Measurements from ENCODE around the gene KIF2A. TPM values are rescaled to one million over a fixed set of nuclear protein-coding genes. Genes with fewer than 3 reads are reported as not detected.

Gene KIF2A
- total RNA-seq, 3 donors from 2014 or later = 34.2 to 43.3 (median 41.8) TPM

GRCh38 chr5:62326702-62327101 lies 20.7 kb downstream of the KIF2A start:
- Histone ChIP-seq H3K36me3 (ENCODE audit: low read depth) (no peaks in the 10 kb centered on the region), H3K9me3 (no peaks in the 10 kb centered on the region), H3K4me1 (ENCODE audit: low read depth) (no peaks in the 10 kb centered on the region), H3K4me3 (no peak overlapping the region)
- intact Hi-C loops (cut with DNase I, micrococcal nuclease) = no loop called here
- ATAC-seq = no peak
- DNase-seq = no peak
- no peak for TF ChIP-seq CTCF (IDR thresholded peaks at IDR 0.05)

GRCh38 chr5:62327138-62328053 lies 21.4 kb downstream of the KIF2A start:
- H3K36me3 ChIP-seq (ENCODE audit: low read depth) = no peaks in the 10 kb centered on the region

GRCh38 chr5:62328772-62329491 lies 22.9 kb downstream of the KIF2A start:
- intact Hi-C loops (cut with DNase I, micrococcal nuclease) = no loop called here
- Histone ChIP-seq H3K9me3 (no peaks in the 10 kb centered on the region), H3K4me1 (ENCODE audit: low read depth) (no peaks in the 10 kb centered on the region), H3K4me3 (no peak overlapping the region), H3K36me3 (ENCODE audit: low read depth) (no peaks in the 10 kb centered on the region)
- no peak for TF ChIP-seq CTCF (IDR thresholded peaks at IDR 0.05)
- ATAC-seq (no peak), DNase-seq (no peak)

More at GRCh38 chr5:62327138-62328053, 21.4 kb downstream of the KIF2A start:
- TF ChIP-seq CTCF (IDR thresholded peaks at IDR 0.05) = no peak
- intact Hi-C loops (cut with DNase I, micrococcal nuclease) = no loop called here
- Histone ChIP-seq H3K4me3 (no peak overlapping the region), H3K4me1 (ENCODE audit: low read depth) (no peaks in the 10 kb centered on the region), H3K9me3 (no peaks in the 10 kb centered on the region)
- DNase-seq (no peak), ATAC-seq (no peak)

- intact Hi-C loops (cut with DNase I, micrococcal nuclease) = no loop called here
- Histone ChIP-seq H3K9me3 (no peaks in the 10 kb centered on the region), H3K4me3 (no peak overlapping the region), H3K36me3 (ENCODE audit: low read depth) (no peaks in the 10 kb centered on the region), H3K4me1 (ENCODE audit: low read depth) (no peaks in the 10 kb centered on the region)
- ATAC-seq (no peak), DNase-seq (no peak)
- TF ChIP-seq CTCF (IDR thresholded peaks at IDR 0.05) = no peak
Observed at GRCh38 chr5:62330302-62330701, 24.3 kb downstream of the KIF2A start.

- no peaks in the 10 kb centered on the region for H3K9me3 ChIP-seq
- H3K36me3 ChIP-seq (ENCODE audit: low read depth) = no peaks in the 10 kb centered on the region
- H3K4me3 ChIP-seq = no peak overlapping the region
- no peaks in the 10 kb centered on the region for H3K4me1 ChIP-seq (ENCODE audit: low read depth)
- intact Hi-C loops (cut with DNase I, micrococcal nuclease) = no loop called here
- no peak for DNase-seq
- ATAC-seq = no peak
- no peak for TF ChIP-seq CTCF (IDR thresholded peaks at IDR 0.05)
Observed at GRCh38 chr5:62331921-62332320, 25.9 kb downstream of the KIF2A start.
